ENCODE data around the gene TMEM165.
"Not testable (repeated sequence)": the region's sequence is repeated elsewhere in the genome, so short reads cannot be mapped to it uniquely, and the experiment has no call there.

The TMEM165 gene, protein sequence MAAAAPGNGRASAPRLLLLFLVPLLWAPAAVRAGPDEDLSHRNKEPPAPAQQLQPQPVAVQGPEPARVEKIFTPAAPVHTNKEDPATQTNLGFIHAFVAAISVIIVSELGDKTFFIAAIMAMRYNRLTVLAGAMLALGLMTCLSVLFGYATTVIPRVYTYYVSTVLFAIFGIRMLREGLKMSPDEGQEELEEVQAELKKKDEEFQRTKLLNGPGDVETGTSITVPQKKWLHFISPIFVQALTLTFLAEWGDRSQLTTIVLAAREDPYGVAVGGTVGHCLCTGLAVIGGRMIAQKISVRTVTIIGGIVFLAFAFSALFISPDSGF

DNA sequence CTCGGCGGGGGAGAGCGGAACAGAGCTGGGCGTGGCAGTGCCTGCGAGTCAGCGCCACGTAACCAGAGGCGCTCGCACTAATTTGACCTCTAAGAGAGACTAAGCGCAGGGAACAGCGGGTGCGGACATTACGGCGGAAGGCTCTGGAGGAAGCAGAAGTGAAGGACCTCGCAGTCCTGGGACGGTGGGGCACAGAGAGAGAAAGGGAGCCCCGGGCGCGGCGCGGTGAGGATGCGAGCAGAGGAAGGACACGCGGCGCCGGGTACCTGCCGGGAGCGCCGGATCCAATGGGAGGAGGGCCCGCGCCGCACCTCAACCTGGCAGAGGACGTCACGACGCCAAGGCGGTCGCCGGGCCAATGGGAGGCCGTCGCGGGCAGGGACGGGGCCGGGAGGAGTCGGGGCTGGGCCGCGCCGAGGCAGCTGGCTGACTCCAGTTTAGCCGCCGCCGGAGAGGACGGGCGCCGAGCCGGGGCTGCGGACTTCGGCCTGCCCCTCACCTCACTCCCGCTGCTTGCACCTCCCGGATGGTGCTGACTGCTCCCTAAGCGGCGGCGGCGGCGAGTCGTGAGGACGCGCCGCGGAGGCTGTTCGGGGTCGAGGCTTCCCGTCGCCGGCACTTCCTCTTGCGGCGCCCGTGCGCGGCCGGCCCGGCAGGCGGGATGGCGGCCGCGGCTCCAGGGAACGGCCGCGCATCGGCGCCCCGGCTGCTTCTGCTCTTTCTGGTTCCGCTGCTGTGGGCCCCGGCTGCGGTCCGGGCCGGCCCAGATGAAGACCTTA, at the start of gene TMEM165:
Gene TMEM165 (plus strand): TSS at position 429 of the 779 bp plus-strand sequence. CDS start 233 bp downstream, at position 662.
- peak; percentile 86 for DNase-seq

DNA sequence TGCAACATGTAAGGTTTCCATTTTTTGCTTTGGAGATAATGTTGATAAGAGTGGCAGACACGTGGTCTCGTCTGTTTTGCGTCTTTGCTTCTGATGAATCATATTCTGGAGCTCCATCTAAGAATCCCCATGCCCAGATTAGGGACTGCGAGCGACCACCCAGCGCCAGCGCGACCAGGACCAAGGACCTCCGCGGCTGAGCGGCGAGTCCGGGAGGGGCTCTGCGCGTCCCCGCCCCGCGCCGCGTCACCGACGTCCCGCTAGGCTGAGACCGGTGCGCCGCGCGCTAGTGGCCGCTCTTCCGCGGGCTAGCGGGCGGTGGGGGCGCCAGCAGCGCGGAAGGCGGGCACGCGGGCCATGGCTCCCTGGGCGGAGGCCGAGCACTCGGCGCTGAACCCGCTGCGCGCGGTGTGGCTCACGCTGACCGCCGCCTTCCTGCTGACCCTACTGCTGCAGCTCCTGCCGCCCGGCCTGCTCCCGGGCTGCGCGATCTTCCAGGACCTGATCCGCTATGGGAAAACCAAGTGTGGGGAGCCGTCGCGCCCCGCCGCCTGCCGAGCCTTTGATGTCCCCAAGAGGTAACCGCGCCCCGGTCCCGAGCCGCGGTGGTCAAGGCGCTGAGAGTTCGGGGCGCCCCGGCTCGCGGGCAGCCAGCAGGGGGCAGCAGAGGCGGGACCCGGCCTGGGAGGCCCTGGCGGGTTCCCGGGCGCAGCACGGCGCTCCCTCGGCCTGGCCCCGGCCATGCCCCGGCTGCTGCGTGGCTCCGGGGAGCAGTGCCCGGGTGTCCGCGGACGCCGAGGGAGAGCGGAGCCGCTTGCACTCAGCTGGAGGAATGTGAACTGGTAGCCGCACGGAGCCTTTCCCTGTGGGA, 49.5 kb upstream of the TMEM165 start, which contains the start of gene SRD5A3:
Gene SRD5A3 (plus strand): TSS at position 263 of the 871 bp plus-strand sequence. CDS start 95 bp downstream, at position 358.
- DNase-seq = peak; percentile 78

DNA sequence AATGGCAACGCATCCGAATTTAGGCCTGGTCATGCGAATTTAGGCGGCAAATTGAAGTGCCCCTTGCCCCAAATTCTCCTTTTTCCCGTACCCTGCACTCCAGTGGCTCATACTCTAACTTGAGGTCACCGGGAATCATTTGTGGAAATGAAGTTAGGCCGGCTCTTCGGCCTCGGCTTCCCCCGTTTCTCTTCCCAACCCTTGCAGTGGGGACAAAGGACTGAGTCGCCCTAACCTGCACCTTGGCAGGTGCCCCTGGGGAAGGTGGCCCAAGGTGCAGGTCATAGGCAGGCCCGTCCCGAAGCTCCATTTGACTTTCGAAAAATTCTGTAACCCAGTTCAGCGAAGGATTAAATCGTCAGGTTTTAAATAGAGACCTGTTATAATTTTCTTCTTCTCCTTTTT, 48.9 kb upstream of the TMEM165 start:
- no peak for DNase-seq

DNA sequence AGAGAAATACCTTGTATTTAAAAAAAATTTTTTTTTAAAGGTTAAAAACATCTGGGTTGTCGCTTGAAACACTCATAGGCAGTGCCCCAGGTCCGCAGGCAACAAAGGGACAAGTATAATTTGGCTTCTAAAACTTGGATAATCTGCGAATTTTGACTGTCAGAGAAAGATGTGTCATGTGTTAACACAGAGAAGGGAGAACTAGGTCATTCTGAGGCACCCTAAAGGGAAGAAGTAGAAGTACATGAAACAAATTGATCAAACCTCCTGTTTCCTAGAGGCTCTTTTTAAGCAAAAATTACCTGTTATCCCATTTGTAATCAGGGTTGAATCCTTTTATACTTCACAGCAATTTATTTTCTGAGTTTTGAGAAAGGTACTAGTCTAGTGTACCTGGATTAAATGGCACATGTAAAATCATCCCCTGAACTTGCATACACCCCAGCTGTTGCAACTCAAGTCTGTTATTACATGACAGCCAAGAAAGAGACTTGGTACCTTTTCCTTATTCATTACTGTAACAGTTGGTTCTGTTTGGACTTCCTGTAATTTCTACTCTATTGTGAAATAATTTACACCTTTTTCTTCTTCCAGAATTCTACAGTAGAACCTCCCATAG, 48.0 kb upstream of the TMEM165 start:
- no peak for DNase-seq

DNA sequence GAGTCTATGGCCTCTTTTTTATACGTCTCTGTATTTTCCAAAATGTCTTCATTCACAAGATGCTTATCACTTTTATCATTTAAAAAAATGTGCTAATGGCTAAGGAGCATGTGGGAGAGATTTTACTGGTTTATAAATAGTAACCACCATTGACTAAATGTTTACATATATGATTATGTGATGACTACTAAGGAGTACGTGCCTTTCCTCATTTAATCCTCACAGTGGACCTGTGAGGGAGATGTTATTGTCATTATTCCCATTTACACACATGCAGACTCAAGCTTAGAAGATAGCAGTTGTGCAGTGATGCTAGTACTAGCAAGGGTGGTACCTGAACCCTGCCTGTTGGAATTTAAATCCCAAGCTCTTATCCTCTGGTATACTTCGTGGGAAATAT, 47.3 kb upstream of the TMEM165 start:
- no peak for DNase-seq

DNA sequence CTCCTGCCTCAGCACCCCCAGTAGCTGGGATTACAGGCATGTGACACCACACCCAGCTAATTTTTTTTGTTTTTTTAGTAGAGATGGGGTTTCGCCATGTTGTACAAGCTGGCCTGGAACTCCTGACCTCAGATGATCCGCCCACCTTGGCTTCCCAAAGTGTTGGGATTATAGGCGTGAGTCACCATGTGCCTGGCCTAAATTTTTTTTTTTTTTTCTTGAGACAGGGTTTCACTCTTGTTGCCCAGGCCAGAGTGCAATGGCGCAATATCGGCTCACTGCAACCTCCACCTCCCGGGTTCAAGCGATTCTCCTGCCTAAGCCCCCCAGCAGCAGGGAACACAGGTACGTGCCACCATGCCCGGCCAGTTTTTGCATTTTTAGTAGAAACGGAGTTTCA, 44.9 kb upstream of the TMEM165 start:
- not testable (repeated sequence) for DNase-seq

DNA sequence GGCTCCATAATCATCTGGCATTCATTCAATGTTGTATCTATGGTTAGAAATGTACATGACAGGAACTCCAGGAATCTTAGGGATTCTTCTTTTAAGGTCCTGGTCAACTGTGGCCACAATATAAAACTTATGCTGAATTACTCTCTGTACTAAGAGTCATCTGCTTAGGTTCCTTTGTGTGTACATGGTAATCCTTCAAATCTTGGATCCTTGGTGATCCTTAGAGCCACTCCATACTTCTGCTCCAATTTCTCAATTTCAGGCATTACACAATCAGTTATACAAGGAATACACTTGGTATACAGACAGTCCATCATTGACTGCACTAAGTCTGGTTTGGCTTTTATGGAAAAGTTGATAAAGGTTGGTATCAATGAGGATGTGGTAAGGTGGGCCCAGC, 43.9 kb upstream of the TMEM165 start:
- no peak for DNase-seq

DNA sequence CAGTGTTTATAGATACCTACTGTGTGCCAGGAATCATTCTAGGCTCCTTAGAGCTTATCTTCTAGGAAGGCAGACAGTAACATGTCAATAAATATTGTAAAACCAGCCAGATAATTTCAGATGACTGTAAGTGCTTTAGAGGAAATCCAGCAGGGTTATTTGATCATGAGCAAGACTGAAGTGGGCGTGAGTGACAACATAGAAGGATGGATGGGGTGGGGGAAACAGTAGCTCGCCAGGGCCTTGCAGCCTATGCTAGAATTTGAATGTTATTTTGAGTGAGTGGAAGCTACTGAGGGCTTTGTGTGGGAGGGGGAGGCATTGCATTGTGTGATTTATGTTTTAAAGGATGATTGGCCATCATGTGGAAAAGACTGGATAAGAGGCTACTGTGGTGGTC, 43.0 kb upstream of the TMEM165 start:
- no peak for DNase-seq

DNA sequence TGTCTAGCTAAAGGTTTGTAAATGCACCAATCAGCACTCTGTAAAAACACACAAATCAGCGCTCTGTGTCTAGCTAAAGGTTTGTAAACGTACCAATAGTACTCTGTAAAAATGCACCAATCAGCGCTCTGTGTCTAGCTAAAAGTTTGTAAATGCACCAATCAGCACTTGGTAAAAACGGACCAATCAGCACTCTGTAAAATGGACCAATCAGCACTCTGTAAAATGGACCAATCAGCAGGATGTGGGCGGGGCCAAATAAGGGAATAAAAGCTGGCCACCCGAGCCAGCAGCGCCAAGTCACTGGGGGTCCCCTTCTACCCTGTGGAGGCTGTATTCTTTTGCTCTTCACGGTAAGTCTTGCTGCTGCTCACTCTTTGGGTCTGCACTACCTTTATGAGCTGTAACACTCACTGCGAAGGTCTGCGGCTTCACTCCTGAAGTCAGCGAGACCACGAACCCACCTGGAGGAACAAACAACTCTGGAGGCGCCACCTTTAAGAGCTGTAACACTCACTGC, 42.5 kb upstream of the TMEM165 start:
- not testable (repeated sequence) for DNase-seq

DNA sequence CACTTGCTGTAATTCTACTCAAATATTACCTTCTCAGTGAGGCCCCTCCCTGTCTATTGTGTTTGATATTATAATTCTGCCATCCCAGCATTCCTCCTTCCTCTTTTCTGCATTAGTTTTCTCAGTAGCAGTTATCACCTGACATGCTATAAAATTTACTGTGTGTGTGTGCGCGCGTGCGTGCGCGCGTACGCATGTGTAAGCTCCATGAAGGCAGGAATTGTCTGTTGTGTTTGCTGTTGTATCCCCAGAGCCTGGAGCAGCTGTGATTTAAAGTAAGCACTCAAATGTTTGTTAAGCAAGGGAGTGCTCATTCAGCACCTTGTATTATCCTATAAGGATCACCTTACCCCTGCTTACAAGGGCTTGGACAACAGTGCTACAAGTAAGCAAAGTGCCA, 41.1 kb upstream of the TMEM165 start:
- no peak for DNase-seq

DNA sequence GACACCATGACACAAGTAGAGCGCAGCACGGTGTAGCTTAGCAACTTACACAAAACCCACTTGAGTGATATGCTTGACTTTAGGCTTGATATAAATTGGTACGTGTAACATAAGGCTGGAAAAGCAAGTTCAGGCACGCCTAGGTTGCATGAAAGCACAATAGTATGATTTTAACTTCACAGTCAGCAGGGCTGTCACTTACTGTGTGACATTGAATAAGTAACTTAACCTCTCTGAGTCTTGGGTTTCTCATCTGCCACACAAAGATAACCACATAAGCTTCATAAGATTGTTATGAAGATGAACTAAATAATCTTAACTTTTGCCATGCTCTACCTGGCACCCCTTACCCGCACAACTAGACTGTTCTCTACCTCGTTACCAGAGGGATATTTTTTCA, 40.2 kb upstream of the TMEM165 start:
- DNase-seq = no peak

DNA sequence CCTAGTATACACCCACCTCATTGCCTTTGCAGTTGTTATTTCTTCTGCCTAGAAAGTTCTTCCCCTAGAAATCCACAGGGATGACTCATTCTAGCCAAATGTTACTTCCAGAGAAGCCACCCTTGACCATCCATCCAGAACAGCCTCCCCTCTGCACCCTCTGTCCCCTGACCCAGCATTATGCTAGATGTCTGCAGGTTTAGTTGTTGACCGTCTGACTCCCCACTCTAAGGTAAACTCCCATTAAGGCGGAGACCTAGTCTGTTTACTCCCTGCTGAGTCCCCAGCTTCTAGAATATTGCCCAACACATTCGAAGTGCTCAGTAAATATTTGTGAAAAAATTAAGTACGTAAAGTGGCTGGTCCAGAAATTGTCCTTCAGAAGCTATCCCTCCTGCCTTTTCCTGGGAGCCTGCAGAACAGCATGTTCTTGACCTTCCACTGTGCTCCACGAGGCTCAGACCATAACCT, 38.7 kb upstream of the TMEM165 start:
- no peak for DNase-seq

DNA sequence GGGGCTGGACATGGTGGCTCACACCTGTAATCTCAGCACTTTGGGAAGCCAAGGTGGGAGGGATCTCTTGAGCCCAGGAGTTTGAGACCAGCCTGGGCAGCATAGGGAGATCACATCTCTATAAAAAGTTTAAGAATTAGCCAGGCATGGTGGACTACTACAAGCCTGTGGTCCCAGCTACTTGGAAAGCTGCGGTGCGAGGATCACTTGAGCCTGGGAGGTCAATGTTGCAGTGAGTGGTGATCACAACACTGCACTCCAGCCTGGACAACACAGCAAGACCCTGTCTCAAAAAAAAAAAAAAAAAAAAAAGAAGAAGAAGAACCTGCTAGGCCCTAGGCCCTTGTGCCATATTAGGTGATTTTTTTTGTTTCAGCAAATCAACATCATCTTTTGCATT, 37.5 kb upstream of the TMEM165 start:
- DNase-seq = no peak

DNA sequence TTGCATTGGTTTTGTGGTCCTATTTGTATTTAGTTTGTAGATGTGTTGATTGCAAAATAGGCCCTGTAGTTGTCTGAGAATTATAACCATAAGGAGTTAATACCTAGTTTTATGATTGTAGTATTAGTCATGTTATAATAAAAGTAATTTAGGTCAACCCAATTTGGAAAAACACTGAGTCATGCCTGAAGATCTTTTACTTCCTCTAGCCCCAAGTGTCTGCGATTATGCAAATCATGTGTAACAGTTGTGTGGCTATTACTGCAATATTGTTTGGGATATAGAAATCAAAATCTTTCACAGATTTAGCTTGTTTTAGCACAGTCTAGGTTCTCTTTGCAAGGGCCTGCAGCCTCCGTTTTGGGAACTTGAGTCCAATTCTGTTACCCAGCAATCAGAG, 37.1 kb upstream of the TMEM165 start:
- no peak for DNase-seq

DNA sequence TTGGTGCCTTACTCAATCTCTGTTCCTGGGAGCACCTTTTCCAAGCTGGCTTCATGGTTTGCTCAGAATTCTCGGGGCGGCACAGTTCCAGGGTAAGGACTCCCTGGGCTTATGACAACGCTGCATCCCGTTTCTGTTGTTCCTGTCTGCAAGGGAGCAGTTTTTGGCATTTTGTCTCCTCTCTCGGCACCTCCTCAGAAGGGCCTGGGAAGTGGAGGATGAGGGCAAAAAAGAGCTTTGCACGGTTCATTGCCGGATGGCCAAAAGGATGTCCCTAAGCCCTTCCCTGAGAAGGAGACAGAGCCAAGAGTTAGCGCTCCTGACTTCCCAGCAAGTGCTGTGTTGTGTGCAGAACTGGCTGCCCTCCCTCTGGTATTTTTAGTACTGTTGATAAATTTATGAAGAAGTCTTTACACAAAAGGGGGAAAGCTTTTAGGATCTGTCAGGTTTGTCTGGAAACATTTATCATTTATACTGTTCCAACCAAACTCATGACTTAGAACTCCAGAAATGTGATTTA, 36.3 kb upstream of the TMEM165 start:
- no peak for DNase-seq

DNA sequence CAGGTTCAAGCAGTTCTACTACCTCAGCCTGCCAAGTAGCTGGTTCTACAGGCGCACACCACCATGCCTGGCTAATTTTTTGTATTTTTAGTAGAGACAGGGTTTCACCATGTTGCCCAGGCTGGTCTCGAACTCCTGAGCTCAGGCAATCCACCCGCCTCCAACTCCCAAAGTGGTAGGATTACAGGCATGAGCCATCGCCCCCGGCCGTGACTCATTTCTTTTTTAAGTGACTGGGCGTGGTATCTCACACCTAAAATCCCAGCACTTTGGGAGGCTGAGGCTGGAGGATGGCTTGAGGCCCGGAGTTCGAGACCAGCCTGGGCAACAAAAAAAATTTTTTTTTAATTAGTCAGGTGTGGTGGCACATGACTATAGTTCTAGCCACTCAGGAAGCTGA, 32.8 kb upstream of the TMEM165 start:
- DNase-seq = not testable (repeated sequence)

DNA sequence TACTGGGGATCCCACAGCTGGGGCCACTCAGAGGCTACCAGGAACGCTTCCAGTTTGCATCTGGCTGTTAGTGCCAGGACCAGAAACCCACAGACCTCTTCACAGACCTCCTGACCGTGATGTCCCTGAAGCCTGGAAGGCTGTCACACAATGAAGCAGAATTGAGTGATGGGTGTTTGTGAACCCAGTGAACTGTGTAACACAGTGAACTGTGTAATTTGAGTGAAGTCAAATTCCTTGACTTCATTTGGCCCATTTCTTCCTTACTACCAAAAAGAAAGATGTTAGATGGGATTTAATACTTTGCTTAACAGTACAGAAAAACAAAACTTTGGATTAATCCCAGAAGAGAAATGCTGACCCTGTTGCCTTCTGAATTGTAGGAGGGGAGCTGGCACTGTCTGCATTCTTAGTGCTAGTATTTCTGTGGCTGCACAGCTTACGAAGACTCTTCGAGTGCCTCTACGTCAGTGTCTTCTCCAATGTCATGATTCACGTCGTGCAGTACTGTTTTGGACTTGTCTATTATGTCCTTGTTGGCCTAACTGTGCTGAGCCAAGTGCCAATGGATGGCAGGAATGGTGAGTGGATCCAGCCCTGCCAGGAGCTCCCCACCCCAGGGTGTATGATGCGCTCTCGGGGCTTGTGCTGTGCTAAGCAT, 31.9 kb upstream of the TMEM165 start:
- no peak for DNase-seq

DNA sequence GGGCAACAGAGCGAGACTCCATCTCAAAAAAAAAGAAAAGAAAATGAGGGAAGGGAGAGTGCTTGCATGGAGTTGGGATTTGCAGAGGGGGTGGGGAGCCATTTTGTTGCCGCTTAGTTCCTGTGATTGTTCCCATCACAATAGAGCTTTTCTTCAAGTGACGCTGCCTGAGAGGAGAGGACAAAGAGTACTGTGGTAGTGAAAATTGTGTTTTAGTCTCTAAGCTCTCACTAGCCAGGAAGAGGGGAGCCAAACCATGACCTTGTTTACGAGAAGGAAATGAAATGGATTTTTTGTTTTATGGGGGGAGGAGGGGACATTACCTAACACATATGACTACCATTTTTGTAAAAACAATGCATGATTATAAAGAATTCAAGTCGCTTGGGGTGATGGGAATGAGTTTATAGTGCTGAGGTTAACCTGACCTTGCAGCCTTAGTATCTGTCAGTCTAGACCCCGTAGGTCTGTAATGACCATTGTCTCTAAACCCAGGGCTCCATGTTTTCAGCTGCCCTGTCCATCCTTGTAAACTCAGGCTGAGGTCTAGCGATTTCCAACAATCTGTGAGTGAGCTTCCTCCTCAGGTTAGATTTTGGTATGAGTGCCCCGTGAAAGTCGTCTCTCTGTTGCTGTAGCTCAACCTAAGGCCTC, 30.9 kb upstream of the TMEM165 start:
- DNase-seq = no peak

DNA sequence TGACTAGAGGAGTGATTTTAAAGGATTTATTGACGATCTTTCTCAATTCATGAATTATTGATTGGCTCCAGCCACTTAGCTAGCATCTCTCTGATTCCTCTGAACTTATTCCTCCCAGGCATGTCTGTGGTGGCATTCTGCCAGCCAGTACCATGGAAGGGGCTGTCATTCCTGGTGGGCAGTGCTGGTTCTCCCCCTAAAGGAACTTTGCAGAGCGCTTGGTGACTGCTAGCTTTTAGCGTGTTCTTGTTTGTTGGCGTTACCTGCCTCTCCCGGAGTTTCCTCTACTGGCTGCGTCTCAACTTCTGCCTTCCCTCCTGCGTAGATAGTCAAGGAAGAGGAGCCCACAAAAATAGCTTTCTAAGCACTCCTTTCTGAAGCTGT, 30.4 kb upstream of the TMEM165 start:
- DNase-seq = no peak

DNA sequence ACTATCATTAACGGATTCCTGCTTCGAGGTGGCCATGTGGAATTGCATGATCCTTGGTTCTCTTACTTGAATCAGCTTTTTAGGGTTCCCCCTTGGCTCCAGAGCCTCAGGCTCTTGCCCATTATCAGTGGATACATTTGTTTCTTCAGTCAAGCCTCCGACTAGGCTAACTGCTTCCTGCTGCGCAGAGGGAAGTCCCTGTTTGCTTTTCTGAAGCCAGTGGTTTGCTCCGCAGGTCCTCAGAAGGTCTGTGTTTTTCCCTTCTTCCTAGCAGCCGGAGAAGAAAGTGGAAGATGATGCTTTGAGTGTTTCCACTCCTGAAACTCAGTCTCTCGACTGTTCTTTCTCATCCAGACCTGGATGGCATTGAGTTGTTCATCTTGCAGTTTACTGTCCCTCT, 29.1 kb upstream of the TMEM165 start:
- DNase-seq = no peak

DNA sequence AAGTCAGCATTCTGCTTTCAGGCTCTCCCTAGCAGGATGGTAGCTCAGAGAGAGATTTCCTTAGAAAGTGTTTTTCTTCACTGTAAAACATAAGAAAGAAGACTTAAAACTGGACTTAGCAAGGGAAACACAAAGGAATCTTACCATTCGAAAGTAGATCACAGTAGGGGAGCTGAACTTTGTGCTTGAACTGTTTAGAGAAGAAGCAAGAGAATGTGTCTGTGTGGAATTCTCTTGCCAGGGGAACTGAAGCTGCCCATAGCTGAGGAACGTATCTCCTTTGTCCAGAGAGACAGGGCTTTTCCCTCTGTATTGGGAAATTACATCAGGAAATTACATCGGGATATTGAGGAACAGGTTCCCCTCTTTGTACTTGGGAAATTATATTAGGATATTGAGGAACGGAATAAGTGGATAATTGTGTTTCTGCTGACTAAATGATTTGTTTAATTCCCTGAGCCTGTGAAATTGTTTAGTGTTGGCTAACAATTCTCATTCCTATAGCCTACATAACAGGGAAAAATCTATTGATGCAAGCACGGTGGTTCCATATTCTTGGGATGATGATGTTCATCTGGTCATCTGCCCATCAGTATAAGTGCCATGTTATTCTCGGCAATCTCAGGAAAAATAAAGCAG, 28.6 kb upstream of the TMEM165 start:
- no peak for DNase-seq

Data from CD4-positive, alpha-beta T cell treated with Interleukin-15 for 1 hour (primary cell).